H9 (cell line): ENCODE data around the gene TMPRSS5. TPM values are rescaled to one million over a fixed set of nuclear protein-coding genes. Genes with fewer than 3 reads are reported as not detected.
"Not testable (repeated sequence)": the region's sequence is repeated elsewhere in the genome, so short reads cannot be mapped to it uniquely, and the experiment has no call there.

Experiments used
- DNase-seq: peaks from one replicate; pipeline ENCODE4 v3.0.0-alpha.2; 2017
- H2AFZ ChIP-seq: one replicate; pipeline ENCODE4 v1.6.1; 2013; ENCODE audit warnings: mild to moderate bottlenecking, low read length, control low read depth, moderate library complexity
- H2AK5ac ChIP-seq: 2 replicates; pipeline ENCODE4 v1.6.1; 2013; ENCODE audit warnings: low read length, control low read depth, mixed read lengths; ENCODE audit not compliant: insufficient read length
- H2BK120ac ChIP-seq: one replicate; pipeline ENCODE4 v1.6.1; 2013; ENCODE audit warnings: low read depth, mild to moderate bottlenecking, low read length, control low read depth, inconsistent platforms; ENCODE audit not compliant: poor library complexity, severe bottlenecking
- H2BK12ac ChIP-seq: 2 replicates; pipeline ENCODE4 v1.6.1; 2013; ENCODE audit warnings: low read length, control low read depth, mixed read lengths, low read depth; ENCODE audit not compliant: insufficient read length
- H2BK15ac ChIP-seq: 2 replicates; pipeline ENCODE4 v1.6.1; 2013; ENCODE audit warnings: low read depth, low read length, control low read depth
- H2BK20ac ChIP-seq: one replicate; pipeline ENCODE4 v1.6.1; 2013; ENCODE audit warnings: low read depth, mild to moderate bottlenecking, low read length, control low read depth, inconsistent platforms; ENCODE audit not compliant: poor library complexity, severe bottlenecking
- H2BK5ac ChIP-seq: 2 replicates; pipeline ENCODE4 v1.6.1; 2013; ENCODE audit warnings: low read length, control low read depth, mixed read lengths; ENCODE audit not compliant: insufficient read length
- H3K14ac ChIP-seq: 2 replicates; pipeline ENCODE4 v1.6.1; 2013; ENCODE audit warnings: low read length, control low read depth; ENCODE audit not compliant: insufficient read depth
- H3K18ac ChIP-seq: 2 replicates; pipeline ENCODE4 v1.6.1; 2013; ENCODE audit warnings: low read depth, mild to moderate bottlenecking, mixed read lengths, low read length, control low read depth; ENCODE audit not compliant: insufficient read length
- H3K23ac ChIP-seq: 2 replicates; pipeline ENCODE4 v1.6.1; 2013; ENCODE audit warnings: low read length, control low read depth, mixed read lengths, low read depth; ENCODE audit not compliant: insufficient read length
- H3K23me2 ChIP-seq: 2 replicates; pipeline ENCODE4 v1.6.1; 2013; ENCODE audit warnings: low read depth, mild to moderate bottlenecking, mixed read lengths, low read length, control low read depth; ENCODE audit not compliant: insufficient read length, poor library complexity, severe bottlenecking
- H3K27ac ChIP-seq: 2 replicates; pipeline ENCODE4 v1.5.1; 2013; ENCODE audit warnings: low read length, control low read depth, mixed read lengths, low read depth; ENCODE audit not compliant: insufficient read length
- H3K27me3 ChIP-seq: 2 replicates; pipeline ENCODE4 v1.6.1; 2013; ENCODE audit warnings: low read length, control low read depth, inconsistent platforms; ENCODE audit not compliant: insufficient read depth
- H3K4ac ChIP-seq: 2 replicates; pipeline ENCODE4 v1.6.1; 2013; ENCODE audit warnings: low read depth, mild to moderate bottlenecking, control low read depth, inconsistent platforms, low read length, moderate library complexity
- H3K4me1 ChIP-seq: 2 replicates; pipeline ENCODE4 v1.6.1; 2013; ENCODE audit warnings: low read length, control low read depth, inconsistent platforms; ENCODE audit not compliant: insufficient read depth
- H3K4me2 ChIP-seq: 2 replicates; pipeline ENCODE4 v1.6.1; 2013; ENCODE audit warnings: low read length, control low read depth, mixed read lengths; ENCODE audit not compliant: insufficient read length, insufficient read depth
- H3K56ac ChIP-seq: 2 replicates; pipeline ENCODE4 v1.6.1; 2013; ENCODE audit warnings: low read depth, mild to moderate bottlenecking, mixed read lengths, low read length, control low read depth; ENCODE audit not compliant: insufficient read length
- H3K79me1 ChIP-seq: 2 replicates; pipeline ENCODE4 v1.6.1; 2013; ENCODE audit warnings: low read depth, mild to moderate bottlenecking, moderate library complexity, low read length, control low read depth, inconsistent platforms; ENCODE audit not compliant: insufficient read depth, poor library complexity, severe bottlenecking
- H3K79me2 ChIP-seq: 2 replicates; pipeline ENCODE4 v1.6.1; 2013; ENCODE audit warnings: low read length, control low read depth, inconsistent platforms; ENCODE audit not compliant: insufficient read depth
- H3K9ac ChIP-seq: 2 replicates; pipeline ENCODE4 v1.6.1; 2013; ENCODE audit warnings: low read length, control low read depth, mixed read lengths; ENCODE audit not compliant: insufficient read length; ENCODE audit errors: extremely low read depth
- H3K9me3 ChIP-seq: one replicate; pipeline ENCODE4 v1.6.1; 2013; ENCODE audit warnings: low read depth, low read length, inconsistent platforms; ENCODE audit not compliant: control insufficient read depth
- H3T11ph ChIP-seq: one replicate; pipeline ENCODE4 v1.6.1; 2013; ENCODE audit warnings: mild to moderate bottlenecking, low read length, control low read depth, inconsistent platforms
- H4K20me1 ChIP-seq: one replicate; pipeline ENCODE4 v1.6.1; 2013; ENCODE audit not compliant: control insufficient read depth, insufficient read length, insufficient read depth
- H4K5ac ChIP-seq: 2 replicates; pipeline ENCODE4 v1.6.1; 2013; ENCODE audit warnings: low read depth, mild to moderate bottlenecking, mixed read lengths, low read length, control low read depth; ENCODE audit not compliant: insufficient read length
- H4K8ac ChIP-seq: replicated peaks from 2 replicates; pipeline ENCODE4 v1.6.1; 2013; ENCODE audit warnings: low read length, control low read depth, mixed read lengths, low read depth; ENCODE audit not compliant: insufficient read length
- H4K91ac ChIP-seq: 2 replicates; pipeline ENCODE4 v1.6.1; 2013; ENCODE audit warnings: low read depth, mild to moderate bottlenecking, moderate library complexity, mixed read lengths, low read length, control low read depth; ENCODE audit not compliant: insufficient read length
- H3K27ac Mint-ChIP-seq, 3 experiments: 2 replicates in 2 of 3; 3 replicates in 1 of 3; pipeline ENCODE4 v1.8.0; 2020 to 2021; ENCODE audit warnings: mixed read lengths in 3 of 3, mild to moderate bottlenecking in 1 of 3, moderate library complexity in 1 of 3
- H3K27me3 Mint-ChIP-seq: 2 replicates; pipeline ENCODE4 v1.8.0; 2021; ENCODE audit warnings: low read depth, mild to moderate bottlenecking, moderate library complexity, mixed read lengths
- H3K36me3 Mint-ChIP-seq, 3 experiments: 2 replicates in 2 of 3; 3 replicates in 1 of 3; pipeline ENCODE4 v1.8.0; 2020 to 2021; ENCODE audit warnings: low read depth in 3 of 3, mixed read lengths in 3 of 3; ENCODE audit not compliant: insufficient read depth in 1 of 3
- H3K4me1 Mint-ChIP-seq, 2 experiments: 2 replicates each; pipeline ENCODE4 v1.8.0; 2020; ENCODE audit warnings: mixed read lengths in 2 of 2
- H3K4me3 Mint-ChIP-seq, 2 experiments: 2 replicates in 1 of 2; 3 replicates in 1 of 2; pipeline ENCODE4 v1.8.0; 2020 to 2021; ENCODE audit warnings: mild to moderate bottlenecking in 2 of 2, mixed read lengths in 2 of 2, moderate library complexity in 1 of 2
- H3K9me3 Mint-ChIP-seq, 2 experiments: 2 replicates in 1 of 2; 3 replicates in 1 of 2; pipeline ENCODE4 v1.8.0; 2020; ENCODE audit warnings: mild to moderate bottlenecking in 2 of 2, mixed read lengths in 2 of 2, moderate library complexity in 1 of 2
- WGBS: extraction: QIAGEN DNeasy Blood & Tissue Kit; methylation state at CpG from one replicate; pipeline ENCODE4 v1.1.7; 2013; ENCODE audit warnings: missing lambda C conversion rate, low lambda C conversion rate, mixed read lengths; ENCODE audit not compliant: insufficient read length; ENCODE audit errors: extremely low coverage; 5-methylcytosine and 5-hydroxymethylcytosine counted together
- total RNA-seq: library from RNA; stranded (reverse); gene quantifications from 2 replicates; pipeline ENCODE4 v1.2.1, GENCODE V29; 2021
- TF ChIP-seq, protein P1 (sequence below): fragments of 200-600 bp; sonication (generic); conservative IDR thresholded peaks from 3 replicates; pipeline ENCODE4 v1.8.0; 2021; ENCODE audit warnings: antibody characterized with exemption, mild to moderate bottlenecking

TMPRSS5 gene
- total RNA-seq, 1 experiment from 2014 or later: 0.37 TPM

DNA sequence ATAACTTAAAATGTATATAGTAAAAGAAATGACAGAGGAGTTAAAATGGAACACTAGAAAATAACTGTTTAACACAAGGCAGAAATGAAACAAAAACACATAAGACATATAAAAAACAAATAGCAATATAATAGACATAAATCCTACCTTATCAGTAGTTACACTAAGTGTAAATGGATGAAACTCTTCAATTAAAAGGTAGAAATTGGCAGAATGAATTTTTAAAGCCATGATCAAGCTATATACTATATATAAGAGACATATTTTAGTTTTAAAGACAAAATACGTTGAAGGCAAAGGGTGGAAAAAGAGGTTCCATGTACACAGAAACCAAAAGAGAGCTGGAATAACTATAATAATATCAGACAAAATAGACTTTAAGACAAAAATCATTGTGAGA lies 4.9 kb upstream of the TMPRSS5 start:
- Histone ChIP-seq H3K27ac (no peak overlapping the region), H2BK5ac (no peak overlapping the region), H2AK5ac (no peak overlapping the region), H3K18ac (no peak overlapping the region), H3K9me3 (no peaks in the 10 kb centered on the region), H3K4ac (no peak overlapping the region), H2BK20ac (no peak overlapping the region), H2BK12ac (no peak overlapping the region), H3K23ac (no peak overlapping the region), H3K14ac (no peak overlapping the region), H3K56ac (no peak overlapping the region), H3K23me2 (no peaks in the 10 kb centered on the region), H4K91ac (no peak overlapping the region), H3K27me3 (no peaks in the 10 kb centered on the region), H3K4me2 (no peak overlapping the region), H3K79me1 (no peaks in the 10 kb centered on the region), H2BK15ac (no peak overlapping the region), H4K5ac (no peak overlapping the region), H2BK120ac (no peak overlapping the region), H4K20me1 (no peaks in the 10 kb centered on the region), H3K9ac (no peak overlapping the region), H4K8ac (no peak overlapping the region), H3K79me2 (no peaks in the 10 kb centered on the region), H2AFZ (no peak overlapping the region), H3K4me1 (no peaks in the 10 kb centered on the region), H3T11ph (no peak overlapping the region)
- Mint-ChIP-seq H3K9me3 (peaks cover 13 to 16% of the 10 kb centered on the region in 2 experiments), H3K36me3 (peaks cover 4 to 22% (median 8%) of the 10 kb centered on the region in 3 experiments), H3K27ac (no peak overlapping the region), H3K27me3 (peaks cover 1% of the 10 kb centered on the region; the same call in 1 of the 2 replicates), H3K4me1 (peaks cover 6 to 10% of the 10 kb centered on the region in 2 experiments), H3K4me3 (no peak overlapping the region)
- WGBS: no CpG with 5 or more reads among the region's 1 CpG
- no peak for DNase-seq
- TF ChIP-seq, protein P1, sequence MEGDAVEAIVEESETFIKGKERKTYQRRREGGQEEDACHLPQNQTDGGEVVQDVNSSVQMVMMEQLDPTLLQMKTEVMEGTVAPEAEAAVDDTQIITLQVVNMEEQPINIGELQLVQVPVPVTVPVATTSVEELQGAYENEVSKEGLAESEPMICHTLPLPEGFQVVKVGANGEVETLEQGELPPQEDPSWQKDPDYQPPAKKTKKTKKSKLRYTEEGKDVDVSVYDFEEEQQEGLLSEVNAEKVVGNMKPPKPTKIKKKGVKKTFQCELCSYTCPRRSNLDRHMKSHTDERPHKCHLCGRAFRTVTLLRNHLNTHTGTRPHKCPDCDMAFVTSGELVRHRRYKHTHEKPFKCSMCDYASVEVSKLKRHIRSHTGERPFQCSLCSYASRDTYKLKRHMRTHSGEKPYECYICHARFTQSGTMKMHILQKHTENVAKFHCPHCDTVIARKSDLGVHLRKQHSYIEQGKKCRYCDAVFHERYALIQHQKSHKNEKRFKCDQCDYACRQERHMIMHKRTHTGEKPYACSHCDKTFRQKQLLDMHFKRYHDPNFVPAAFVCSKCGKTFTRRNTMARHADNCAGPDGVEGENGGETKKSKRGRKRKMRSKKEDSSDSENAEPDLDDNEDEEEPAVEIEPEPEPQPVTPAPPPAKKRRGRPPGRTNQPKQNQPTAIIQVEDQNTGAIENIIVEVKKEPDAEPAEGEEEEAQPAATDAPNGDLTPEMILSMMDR: no peak

GRCh38 chr11:113703551-113703950 lies 2.6 kb downstream of the TMPRSS5 start:
- not testable (repeated sequence) for H4K91ac ChIP-seq, H3K23ac ChIP-seq, H2BK12ac ChIP-seq, H2AK5ac ChIP-seq, H3K79me1 ChIP-seq, H3K4me1 ChIP-seq, H3K27ac Mint-ChIP-seq, H3K14ac ChIP-seq, H4K8ac ChIP-seq, DNase-seq, H4K20me1 ChIP-seq, H3K23me2 ChIP-seq, H3K9me3 ChIP-seq, H3K9ac ChIP-seq, H3K4me2 ChIP-seq, H3K56ac ChIP-seq, H2BK120ac ChIP-seq, H3K18ac ChIP-seq, H3K4ac ChIP-seq, H3K27me3 ChIP-seq, H3T11ph ChIP-seq, H2AFZ ChIP-seq, H3K27ac ChIP-seq, H2BK20ac ChIP-seq, H3K79me2 ChIP-seq, H3K27me3 Mint-ChIP-seq, H2BK15ac ChIP-seq, H2BK5ac ChIP-seq, H4K5ac ChIP-seq, H3K4me3 Mint-ChIP-seq
- Mint-ChIP-seq H3K4me1 (peaks cover 10 to 15% of the 10 kb centered on the region in 2 experiments), H3K36me3 (peaks cover 7 to 12% (median 8%) of the 10 kb centered on the region in 3 experiments), H3K9me3 (peaks cover 8 to 15% of the 10 kb centered on the region in 2 experiments)
- no CpG with 5 or more reads among the region's 1 CpG for WGBS
